ENCODE data around the gene FGD4. TPM values are rescaled to one million over a fixed set of nuclear protein-coding genes. Genes with fewer than 3 reads are reported as not detected.

The FGD4 gene
- total RNA-seq, 1 experiment from 2014 or later, result 54.3 TPM

- no peaks in the 10 kb centered on the region for H3K23me2 ChIP-seq (ENCODE audit: insufficient read length, low read depth, low read length, poor library complexity, severe bottlenecking)
- Mint-ChIP-seq H3K27me3 (ENCODE audit: low read depth) (no peaks in the 10 kb centered on the region), H3K36me3 (ENCODE audit: insufficient read depth in 1 of 3, low read depth in 3 of 3) (peaks cover 19 to 33% (median 27%) of the 10 kb centered on the region in 3 experiments), H3K27ac (peak overlapping the region in 2 of 3 experiments; percentile 8 to 60; a peak in 3 of 7 replicates), H3K4me1 (peaks cover 20 to 28% of the 10 kb centered on the region in 2 experiments), H3K4me3 (no peak overlapping the region), H3K9me3 (peaks cover 0 to 2% of the 10 kb centered on the region in 2 experiments; a peak in 2 of 5 replicates)
- no peak overlapping the region for H4K5ac ChIP-seq (ENCODE audit: insufficient read length, low read depth, low read length)
- H3K9me3 ChIP-seq (ENCODE audit: control insufficient read depth, low read depth, low read length), result no peaks in the 10 kb centered on the region
- no peaks in the 10 kb centered on the region for H4K20me1 ChIP-seq (ENCODE audit: control insufficient read depth, insufficient read depth, insufficient read length)
- H3K4me2 ChIP-seq (ENCODE audit: insufficient read depth, insufficient read length, low read length), result no peak overlapping the region
- H2AFZ ChIP-seq (ENCODE audit: low read length), result no peak overlapping the region
- peaks cover 3% of the 10 kb centered on the region; the same call in 1 of the 2 replicates for H3K4me1 ChIP-seq (ENCODE audit: insufficient read depth, low read length)
- no peak overlapping the region for H4K8ac ChIP-seq (replicated peaks; ENCODE audit: insufficient read length, low read depth, low read length)
- no peak overlapping the region for H3K56ac ChIP-seq (ENCODE audit: insufficient read length, low read depth, low read length)
- no peak overlapping the region for H2BK5ac ChIP-seq (ENCODE audit: insufficient read length, low read length)
- no peak overlapping the region for H4K91ac ChIP-seq (ENCODE audit: insufficient read length, low read depth, low read length)
- no peak overlapping the region for H3K23ac ChIP-seq (ENCODE audit: insufficient read length, low read depth, low read length)
- no peak overlapping the region for H2AK5ac ChIP-seq (ENCODE audit: insufficient read length, low read length)
- no peak overlapping the region for H3K27ac ChIP-seq (ENCODE audit: insufficient read length, low read depth, low read length)
- no peak overlapping the region for H3T11ph ChIP-seq (ENCODE audit: low read length)
- H2BK12ac ChIP-seq (ENCODE audit: insufficient read length, low read depth, low read length), result no peak overlapping the region
- H3K79me2 ChIP-seq (ENCODE audit: insufficient read depth, low read length), result peaks cover 29% of the 10 kb centered on the region; the same call in 1 of the 2 replicates
- no peaks in the 10 kb centered on the region for H3K27me3 ChIP-seq (ENCODE audit: insufficient read depth, low read length)
- no peak for TF ChIP-seq CTCF (conservative IDR thresholded peaks at IDR 0.05)
- peaks cover 10% of the 10 kb centered on the region for H3K79me1 ChIP-seq (ENCODE audit: insufficient read depth, low read depth, low read length, poor library complexity, severe bottlenecking)
- H3K9ac ChIP-seq (ENCODE audit: extremely low read depth, insufficient read length, low read length), result no peak overlapping the region
- H3K4ac ChIP-seq (ENCODE audit: low read depth, low read length), result no peak overlapping the region
- H3K18ac ChIP-seq (ENCODE audit: insufficient read length, low read depth, low read length), result no peak overlapping the region
- peak; percentile 51 for DNase-seq
- no peak overlapping the region for H3K14ac ChIP-seq (ENCODE audit: insufficient read depth, low read length)
- no peak overlapping the region for H2BK120ac ChIP-seq (ENCODE audit: low read depth, low read length, poor library complexity, severe bottlenecking)
- H2BK20ac ChIP-seq (ENCODE audit: low read depth, low read length, poor library complexity, severe bottlenecking), result no peak overlapping the region
- no peak overlapping the region for H2BK15ac ChIP-seq (ENCODE audit: low read depth, low read length)
Observed at GRCh38 chr12:32688786-32689185, 289.4 kb downstream of the FGD4 start.
